Stimulated activated CD4-positive, alpha-beta T cell treated with anti-CD3 and anti-CD28 coated beads, Interleukin-1b, Interleukin-23, amount 100 ng/mL, for 48 hours (primary cell): ENCODE results near the gene RSPH9.
"Not testable (repeated sequence)": the region's sequence is repeated elsewhere in the genome, so short reads cannot be mapped to it uniquely, and the experiment has no call there.

ENCODE experiments used
- DNase-seq: peaks from one replicate; pipeline ENCODE4 v3.0.0-alpha.2; 2020

Gene RSPH9

DNA sequence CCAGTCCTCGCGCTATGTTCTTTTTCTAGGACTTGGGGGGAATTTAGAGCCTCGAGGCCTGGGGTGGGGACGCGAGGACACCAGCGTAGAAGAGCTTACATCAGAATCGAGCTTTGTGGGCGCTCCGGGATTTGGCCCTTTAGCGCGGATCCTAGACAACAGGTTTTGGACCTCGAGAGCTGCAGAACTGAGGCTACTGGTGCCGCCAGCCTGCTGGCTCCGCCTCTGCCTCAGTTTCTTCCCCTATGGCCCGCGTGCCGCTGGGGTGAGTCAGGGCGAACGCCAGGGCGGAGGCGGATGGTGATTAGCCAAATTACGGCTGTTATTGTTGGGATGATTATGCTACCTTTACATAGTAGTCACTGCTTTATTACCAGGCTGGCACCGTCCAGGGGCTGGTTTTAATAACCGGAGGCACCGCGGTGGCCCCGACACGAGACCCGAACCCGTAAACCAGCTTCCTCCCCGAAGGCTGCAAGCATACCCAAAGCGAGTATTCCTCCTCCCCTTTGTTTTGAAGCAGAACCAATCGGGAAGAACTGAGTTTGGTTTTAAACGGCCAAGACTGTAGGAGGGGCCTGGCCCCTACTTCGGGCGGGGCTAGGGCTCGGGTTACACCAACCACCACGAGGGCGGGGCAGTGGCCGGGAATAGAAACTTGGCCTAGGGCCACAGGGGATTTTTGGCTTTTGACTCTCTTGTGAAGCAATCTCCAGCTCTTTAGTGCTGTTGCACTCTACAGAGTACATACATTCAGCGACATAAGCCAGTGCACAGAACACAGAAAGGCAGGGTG lies 15.1 kb upstream of the RSPH9 start:
- peak; percentile 92 for DNase-seq

DNA sequence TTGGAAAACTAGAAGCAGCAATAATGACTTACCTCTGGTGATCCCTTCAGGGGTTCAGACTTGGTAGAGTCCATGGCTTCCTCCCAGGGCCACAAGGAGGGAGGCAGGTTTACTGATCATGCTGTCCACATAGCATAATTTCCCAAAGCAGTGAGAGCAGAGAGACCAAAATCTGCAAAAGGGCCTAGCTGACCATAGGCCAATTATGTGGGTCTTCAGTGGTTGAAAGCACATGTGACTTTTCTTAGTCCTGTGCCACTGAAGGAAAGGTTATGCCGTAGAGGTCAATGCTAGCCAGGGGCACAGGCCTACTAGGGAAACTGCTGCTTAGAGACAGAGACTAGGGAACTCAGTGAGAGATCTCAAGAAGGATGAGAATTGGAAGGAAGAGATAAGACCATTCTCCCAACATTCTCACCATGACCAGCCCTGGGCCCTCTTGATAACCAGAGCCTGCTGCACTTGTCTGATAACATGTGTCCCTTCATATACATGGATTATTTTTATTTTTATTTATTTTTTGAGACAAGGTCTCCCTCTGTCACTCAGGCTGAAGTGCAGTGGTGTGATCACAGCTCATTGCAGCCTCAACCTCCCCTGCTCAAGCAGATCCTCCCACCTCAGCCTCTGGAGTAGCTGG lies 13.7 kb upstream of the RSPH9 start:
- DNase-seq = no peak

DNA sequence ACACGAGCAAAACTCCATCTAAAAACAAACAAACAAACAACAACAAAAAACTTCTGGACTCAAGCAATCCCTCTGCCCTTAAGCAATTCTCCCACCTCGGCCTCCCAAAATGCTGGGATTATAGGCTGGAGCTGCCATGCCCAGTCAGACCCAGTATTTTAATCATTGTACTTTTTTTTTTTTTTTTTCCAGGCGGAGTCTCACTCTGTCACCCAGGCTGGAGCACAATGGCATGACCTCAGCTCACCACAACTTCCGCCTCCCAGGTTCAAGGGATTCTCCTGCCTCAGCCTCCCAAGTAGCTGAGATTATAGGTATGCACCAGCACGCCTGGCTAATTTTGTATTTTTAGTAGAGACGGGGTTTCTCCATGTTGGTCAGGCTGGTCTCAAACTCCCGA lies 11.8 kb upstream of the RSPH9 start:
- not testable (repeated sequence) for DNase-seq

DNA sequence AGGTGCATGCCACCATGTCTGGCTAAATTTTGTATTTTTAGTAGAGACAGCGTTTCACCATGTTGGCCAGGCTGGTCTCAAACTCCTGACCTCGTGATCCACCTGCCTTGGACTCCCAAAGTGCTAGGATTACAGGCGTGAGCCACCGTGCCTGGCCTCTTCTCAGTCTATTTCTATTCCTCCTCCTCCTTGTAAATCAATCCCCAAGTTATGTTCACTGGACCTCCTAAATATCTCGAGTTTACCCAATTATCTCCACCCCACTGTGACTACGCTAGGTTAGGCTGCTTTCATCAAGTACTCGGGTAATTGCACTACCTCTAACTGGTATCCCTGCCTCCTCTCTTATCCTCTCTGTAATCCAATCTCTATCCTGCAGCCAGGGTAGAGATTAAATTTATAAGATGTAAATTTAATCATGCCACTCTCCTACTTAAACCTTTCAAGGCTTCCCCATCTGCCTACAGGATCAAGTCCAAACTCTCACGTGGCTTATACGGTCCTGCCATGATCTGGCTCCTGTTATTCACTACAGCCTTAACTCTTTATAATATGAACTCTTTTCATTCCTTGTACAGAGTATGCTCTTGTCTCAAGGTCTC lies 10.0 kb upstream of the RSPH9 start:
- DNase-seq = no peak

DNA sequence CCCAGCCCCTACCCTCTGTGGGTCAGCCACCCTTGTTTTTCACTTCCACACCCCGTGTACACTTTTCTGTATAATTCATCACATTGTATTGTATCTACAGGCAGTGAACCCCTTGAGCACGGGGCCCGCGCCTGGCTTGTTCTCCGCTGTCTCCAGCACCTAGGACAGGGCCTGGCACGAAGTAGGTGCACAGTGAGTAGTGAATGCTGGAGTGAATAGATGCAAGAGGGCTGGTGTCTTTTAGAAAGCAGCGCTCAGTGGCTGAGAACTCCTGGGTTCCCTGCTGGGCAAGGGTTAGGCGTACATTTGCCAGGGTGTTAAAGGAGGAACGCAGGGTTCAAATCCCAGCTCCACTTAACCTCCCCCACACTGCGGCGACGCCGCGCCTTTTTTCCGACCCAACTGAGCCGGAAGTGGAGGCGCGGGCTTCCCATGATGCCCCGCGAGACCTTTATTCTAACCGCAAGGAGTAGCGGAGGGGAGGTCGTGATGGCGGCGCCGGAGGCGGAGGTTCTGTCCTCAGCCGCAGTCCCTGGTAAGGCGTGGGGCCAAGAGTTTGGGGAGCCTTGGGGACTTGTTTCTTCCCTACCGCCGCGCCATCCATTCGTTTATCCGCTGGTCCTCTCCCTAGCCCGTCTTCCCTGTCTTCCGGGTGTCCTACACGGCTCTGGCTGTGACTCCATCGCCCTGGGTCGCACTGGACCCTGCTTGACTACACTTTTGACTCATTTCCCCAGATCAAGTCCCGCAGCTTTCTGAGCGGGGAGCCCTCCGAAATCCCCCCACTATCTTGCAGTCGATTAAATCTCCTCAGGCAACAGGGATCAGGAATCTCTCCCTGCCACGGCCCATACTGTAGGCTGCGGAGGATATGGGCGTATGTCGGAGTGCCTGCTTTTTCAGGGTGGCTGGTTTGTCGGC lies 9.2 kb upstream of the RSPH9 start, which contains the start of gene MAD2L1BP:
Gene MAD2L1BP, plus strand, starts transcription at position 454 of the 921 bp plus-strand sequence. Its CDS starts 36 bp downstream, at position 490.
- peak; percentile 85 for DNase-seq

DNA sequence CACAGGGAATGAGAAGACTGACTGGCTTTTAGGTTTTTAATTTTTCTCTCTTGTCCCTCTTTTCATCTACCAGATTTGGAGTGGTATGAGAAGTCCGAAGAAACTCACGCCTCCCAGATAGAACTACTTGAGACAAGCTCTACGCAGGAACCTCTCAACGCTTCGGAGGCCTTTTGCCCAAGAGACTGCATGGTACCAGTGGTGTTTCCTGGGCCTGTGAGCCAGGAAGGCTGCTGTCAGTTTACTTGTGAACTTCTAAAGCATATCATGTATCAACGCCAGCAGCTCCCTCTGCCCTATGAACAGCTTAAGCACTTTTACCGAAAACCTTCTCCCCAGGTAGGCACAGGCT lies 8.6 kb upstream of the RSPH9 start:
- no peak for DNase-seq

DNA sequence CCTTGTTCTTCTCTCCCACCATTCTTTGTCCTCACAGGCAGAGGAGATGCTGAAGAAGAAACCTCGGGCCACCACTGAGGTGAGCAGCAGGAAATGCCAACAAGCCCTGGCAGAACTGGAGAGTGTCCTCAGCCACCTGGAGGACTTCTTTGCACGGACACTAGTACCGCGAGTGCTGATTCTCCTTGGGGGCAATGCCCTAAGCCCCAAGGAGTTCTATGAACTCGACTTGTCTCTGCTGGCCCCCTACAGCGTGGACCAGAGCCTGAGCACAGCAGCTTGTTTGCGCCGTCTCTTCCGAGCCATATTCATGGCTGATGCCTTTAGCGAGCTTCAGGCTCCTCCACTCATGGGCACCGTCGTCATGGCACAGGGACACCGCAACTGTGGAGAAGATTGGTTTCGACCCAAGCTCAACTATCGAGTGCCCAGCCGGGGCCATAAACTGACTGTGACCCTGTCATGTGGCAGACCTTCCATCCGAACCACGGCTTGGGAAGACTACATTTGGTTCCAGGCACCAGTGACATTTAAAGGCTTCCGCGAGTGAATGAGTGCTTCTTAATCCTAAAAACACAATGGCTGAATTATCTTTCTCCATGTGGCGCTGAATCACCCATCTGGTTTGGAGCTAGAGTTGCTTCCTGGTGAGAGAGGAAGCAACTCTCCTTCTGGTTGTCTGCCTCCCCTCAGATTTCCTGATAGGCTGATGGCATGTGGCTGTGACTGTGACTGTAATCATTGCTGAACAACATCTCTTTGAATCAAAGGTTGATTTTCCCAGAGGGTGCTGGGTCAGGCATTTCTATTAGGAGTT lies 4.6 kb upstream of the RSPH9 start:
- DNase-seq = no peak

DNA sequence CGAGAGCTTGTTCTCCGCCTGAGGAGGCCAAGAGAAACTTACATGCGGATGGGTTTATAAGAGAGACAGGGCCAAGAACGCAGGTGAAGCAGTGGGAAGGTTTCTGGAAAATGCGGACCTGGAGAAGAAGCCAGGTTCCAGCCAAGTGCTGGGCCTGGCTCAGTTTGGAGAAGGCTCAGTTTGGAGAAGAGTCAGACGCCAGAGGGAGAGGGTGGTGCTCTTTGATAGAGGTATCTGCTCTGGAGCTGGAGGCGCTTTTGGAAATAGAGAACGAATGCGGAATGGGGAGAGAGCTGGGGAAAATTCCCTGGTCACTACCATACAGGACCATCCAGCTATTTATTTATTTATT lies 753 bp downstream of the RSPH9 start:
- no peak for DNase-seq

DNA sequence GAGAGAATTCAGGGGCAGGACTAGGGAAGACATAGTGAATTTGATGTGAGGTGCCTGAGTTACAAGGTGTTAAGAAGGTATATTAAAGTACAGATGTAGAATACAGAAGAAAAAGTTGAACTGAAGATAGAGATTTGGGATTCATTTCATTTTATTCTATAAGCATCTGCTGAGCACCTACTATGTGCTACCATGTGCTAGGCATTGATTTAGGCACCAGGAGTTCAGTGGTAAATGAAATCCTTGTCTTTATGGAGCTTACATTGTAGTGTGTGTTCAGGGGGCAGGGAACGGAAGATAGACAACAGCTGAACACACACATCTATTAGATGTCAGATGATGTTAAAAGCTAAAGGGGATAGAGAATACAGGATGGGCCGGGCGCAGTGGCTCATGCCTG lies 2.8 kb downstream of the RSPH9 start:
- DNase-seq = no peak

DNA sequence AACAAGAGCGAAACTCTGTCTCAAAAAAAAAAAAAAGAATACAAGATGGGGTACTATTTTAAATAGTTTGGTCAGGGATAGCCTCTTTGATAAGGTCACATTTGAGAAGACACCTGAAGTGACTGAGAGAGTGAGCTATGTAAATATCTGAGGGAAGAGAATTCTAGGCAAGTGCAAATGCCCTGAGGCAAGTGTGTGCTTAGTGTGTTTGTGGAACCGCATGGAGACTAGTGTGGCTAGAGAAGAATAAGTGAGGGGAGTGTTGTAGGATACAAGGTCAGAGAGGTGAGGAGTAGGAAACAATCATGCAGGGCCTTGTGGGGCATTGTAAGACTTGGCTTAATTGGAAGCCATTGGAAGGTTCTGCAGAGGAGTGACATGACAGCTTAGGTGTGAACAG lies 3.4 kb downstream of the RSPH9 start:
- no peak for DNase-seq

DNA sequence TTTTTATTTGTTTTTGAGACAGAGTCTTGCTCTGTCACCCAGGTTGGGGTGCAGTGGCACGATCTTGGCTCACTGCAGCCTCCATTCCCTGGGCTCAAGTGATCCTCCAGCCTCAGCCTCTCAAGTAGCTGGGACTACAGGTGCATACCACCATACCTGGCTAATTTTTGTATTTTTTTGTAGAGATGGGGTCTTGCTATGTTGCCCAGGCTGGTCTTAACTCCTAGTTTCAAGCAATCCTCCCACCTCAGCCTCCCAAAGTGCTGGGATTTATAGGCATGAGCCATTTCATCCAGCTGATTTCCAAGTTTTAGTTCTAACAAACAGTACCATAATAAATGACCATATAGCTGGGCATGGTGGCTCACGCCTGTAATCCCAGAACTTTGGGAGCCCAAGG lies 8.0 kb downstream of the RSPH9 start:
- DNase-seq = not testable (repeated sequence)

DNA sequence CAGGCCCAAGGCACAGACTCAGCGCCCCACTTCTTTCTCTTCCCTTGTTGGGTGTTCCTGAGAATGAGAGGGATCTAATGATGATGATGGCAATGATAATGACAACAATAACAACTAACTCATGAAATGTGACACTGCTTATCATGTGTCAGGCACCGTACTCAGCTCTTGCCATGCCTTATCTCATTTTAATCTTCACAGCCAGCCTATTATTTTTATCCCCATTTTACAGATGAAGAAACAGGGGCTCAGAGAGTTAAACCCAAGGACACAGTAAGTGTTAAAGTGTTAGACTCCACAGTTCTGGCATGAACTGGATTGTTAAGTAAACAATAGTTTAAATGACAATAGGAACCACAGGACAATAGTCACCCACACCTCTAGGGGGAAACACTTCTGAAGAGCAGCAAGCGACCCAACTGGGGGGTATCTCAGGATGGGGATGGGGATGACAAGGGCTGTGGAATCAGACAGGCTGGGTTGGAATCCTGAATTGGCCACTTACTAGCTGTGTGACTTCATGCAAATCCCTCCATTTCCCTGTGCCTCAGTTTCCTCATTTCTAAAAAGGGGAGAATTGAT lies 12.5 kb downstream of the RSPH9 start:
- no peak for DNase-seq

DNA sequence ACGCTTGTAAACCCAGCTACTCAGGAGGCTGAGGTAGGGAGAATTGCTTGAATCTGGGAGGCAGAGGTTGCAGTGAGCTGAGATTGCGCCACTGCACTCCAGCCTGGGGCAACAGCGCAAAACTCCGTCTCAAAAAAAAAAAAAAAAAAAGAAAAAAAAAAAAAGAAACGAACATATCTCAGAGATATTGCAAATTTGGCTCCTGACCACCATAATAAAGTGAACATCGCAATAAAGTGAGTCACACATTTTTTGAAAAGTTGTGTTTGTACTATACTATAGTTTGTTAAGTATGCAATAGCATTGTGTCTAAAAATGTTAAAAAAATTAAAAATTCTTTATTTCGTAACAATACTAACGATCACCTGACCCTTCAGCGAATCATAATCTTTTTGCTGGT lies 13.3 kb downstream of the RSPH9 start:
- no peak for DNase-seq

DNA sequence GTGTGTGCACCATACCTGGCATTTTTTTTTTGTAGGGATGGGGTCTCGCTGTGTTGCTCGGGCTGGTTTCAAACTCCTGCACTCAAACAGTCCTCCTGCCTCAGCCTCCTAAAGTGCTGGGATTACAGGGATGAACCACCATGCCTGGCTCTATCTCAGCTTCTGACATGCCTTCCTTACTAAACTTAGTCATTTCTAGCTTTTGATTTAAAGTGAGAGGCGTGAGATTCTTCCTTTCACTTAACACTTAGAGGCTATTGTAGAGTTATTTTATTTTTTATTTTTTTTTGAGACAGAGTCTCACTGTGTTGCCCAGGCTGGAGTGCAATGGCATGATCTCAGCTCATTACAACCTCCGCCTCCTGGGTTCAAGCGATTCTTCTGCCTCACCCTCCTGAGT lies 18.1 kb downstream of the RSPH9 start:
- DNase-seq = not testable (repeated sequence)

DNA sequence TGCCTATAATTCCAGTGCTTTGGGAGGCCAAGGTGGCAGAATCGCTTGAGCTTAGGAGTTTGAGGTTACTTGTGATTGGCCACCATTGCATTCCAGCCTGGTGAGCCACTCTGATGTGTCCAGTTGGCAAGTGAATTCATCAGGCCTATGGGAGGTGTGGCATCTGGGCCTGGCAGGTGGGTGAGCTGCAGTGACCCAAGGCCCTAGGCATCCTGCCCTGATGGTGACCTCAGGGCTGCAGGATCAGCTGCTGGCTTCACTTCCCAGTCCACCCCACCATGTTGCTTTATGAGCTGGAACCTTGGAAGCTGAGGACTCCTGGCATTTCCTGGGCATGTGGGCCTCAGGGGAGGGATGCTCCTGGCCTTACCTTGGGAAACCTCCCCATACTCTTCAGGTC lies 20.5 kb downstream of the RSPH9 start:
- DNase-seq = no peak

DNA sequence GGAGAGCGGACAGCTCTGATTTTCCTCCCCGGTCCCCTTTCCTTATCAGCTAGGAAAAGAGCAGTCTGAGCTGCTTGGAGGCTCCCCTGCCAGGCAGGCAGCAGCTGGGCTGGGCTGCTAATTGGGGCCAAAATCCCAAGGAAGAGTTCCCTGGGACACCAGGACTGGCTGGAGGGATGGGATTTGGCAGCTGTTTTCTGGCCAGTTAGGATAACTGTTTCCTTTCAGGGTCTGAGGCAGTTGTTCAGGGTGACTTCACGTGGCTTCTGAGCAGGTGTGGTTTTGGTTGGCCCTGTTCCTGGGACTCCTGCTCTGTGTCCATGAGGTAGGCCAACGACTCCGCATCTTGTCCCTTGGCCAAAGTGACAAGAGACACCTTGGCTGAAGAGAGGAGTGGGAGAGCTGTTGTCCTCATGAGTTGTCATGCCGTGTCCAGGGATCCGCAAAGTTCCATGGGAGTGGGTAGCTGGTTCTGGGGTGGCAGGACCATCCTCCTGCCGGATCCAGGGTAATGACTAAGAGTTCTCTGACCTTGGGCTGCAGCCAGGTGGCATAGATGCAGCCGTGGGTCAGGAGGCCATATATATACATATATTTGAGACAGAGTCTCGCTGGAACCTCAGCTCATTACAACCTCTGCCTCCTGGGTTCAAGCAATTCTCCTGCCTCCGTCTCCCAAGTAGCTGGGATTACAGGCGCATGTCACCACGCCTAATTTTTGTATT lies 21.5 kb downstream of the RSPH9 start:
- DNase-seq = no peak

DNA sequence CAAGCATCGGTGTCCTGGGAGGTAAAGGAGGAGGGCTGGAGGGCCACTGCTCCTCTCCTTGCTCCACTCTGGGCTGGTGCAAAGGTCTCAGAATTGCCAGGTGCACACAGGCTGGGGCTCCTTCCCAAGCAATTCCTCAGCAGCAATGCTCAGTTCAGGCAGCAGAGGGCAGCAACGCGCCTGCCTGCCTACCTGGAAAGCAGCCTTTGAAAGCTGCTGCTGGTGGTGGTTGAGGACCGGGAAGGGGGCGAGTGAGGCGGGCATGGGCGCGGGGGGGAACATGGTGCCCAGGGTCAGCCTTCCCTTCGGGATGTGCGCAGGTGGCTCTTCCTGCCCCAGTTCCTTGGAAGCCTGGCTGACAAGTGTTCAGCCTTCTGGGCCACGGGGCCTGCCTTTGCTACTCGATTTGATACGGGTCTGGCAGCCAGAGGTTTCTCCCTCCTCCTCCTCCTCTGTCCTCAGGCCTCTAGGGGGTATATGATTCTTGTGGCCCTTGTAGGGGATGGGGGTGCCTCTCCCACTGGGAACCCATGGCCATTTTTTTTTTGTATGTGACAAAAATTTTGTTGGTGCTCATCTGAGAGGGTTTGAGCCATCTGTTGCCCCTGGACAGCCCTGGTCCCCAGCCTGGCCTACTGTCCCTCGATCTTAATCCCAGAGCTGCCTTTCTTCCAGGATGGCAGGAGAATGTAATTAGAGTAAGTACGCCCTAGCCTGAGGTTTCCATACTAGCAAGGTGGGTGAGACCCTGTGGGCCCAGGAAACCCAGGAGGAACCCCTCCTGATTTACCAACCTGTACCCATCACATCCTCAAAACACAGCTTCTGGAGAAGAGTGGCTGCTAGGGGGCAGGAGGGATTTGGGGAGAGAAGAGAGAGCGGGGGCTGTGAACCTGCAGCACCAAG lies 22.7 kb downstream of the RSPH9 start:
- peak; percentile 85 for DNase-seq

DNA sequence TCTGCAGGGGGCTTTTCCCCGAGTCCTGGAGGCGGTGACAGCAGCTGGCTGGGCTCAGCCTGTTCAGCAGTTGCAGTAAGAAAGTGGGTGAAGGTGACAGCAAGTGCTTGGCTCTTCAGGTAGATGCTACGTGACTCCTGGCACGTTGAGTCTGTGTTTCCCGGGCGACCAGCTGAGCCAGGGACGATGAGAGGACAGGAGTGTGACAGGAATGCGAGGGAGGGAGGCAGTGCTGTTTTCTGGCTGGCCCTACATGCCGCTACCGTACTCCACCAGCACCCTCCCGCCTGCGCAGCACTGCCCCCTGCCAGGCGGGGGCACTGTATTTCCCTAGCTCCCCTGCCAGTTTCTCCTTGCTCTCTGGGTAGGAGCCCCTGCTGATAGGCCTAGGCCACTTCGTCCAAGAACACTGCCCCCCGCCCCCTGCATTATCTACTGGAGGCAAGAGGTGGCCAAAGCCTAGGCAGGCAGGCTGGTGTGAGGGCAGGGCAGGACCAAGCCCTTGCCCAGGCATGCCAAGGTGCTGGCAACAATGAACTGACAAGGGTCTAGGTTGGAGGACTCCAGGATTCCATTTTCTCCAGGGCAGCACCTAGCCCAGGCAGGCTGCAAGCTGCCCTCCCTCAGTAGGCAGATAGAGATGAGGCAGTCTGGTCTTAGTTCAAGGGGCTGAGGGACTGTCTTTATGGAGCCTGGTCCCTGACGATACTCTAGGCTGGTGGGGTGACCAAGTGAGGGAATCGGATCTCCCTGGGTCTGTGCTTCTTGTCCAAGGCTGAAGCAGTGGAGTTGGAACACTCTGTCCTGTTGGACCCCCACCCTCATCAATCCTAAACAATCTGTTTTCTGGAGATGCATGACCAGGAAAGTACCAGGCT lies 23.6 kb downstream of the RSPH9 start:
- peak; percentile 59 for DNase-seq
